DMS114 treated with DMSO at 0.1 percent for 48 hours (cell line): ENCODE results near the gene ADH4.
"Not testable (repeated sequence)": the region's sequence is repeated elsewhere in the genome, so short reads cannot be mapped to it uniquely, and the experiment has no call there.

Experiments used
- DNase-seq: peaks from one replicate; lab custom pipeline; 2025; ENCODE audit not compliant: unreplicated experiment; lab: John Stamatoyannopoulos, UW

Gene ADH4

DNA sequence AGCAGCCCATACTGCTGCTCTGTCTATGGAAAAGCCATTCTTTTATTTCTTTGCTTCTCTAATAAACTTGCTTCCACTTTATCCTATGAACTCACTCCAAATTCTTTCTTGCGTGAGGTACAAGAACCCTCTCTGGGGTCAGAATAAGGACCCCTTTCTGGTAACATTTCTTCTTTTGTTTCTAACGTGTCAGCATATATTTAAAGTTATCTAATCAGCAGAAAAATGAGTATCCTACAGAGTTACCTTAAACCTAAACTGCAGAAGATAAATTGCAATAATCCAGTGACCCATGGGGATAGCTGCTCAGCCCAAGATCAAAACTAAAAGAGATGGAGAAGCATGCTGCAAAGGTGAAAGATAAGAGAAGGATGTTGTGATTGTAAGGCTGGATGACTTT lies 59.5 kb downstream of the ADH4 start:
- DNase-seq, result no peak

DNA sequence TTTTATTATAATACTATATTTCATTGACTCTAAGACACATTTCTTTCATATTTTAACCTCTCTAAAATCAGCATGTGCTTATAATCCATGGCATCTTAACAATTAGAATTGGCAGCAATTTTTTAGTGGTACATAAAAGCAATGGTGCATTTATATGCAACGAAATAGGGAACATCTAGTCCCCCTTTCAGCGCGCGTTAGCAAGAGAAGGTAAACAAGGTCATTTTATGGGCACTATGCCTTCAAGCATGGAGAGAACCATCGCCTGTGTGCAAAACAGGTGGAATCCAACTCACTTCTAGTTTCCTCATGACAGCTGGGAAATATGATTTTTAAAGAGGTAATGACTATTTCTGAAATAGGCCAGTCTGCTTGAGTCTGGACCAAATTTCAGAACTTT lies 61.9 kb downstream of the ADH4 start:
- no peak for DNase-seq

DNA sequence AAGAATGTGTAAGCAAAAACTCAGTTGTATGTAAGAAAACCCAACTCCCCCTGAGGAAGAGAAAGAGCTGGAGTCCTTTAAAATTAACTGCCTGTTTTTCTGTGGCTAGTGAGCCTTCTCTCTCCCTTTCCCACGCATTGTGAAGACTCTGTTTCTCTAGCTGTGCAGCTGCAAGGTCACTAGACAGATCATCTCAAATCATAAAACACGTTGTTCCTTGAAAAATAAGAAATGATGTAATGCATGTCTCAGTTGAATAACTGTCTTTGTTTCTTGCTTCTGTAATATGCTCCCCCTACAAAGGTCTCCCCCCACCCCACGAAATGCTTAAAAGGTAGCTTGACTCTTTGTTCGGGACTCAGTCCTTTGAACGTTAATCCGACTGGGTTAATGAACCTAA lies 63.2 kb downstream of the ADH4 start:
- DNase-seq, result not testable (repeated sequence)

DNA sequence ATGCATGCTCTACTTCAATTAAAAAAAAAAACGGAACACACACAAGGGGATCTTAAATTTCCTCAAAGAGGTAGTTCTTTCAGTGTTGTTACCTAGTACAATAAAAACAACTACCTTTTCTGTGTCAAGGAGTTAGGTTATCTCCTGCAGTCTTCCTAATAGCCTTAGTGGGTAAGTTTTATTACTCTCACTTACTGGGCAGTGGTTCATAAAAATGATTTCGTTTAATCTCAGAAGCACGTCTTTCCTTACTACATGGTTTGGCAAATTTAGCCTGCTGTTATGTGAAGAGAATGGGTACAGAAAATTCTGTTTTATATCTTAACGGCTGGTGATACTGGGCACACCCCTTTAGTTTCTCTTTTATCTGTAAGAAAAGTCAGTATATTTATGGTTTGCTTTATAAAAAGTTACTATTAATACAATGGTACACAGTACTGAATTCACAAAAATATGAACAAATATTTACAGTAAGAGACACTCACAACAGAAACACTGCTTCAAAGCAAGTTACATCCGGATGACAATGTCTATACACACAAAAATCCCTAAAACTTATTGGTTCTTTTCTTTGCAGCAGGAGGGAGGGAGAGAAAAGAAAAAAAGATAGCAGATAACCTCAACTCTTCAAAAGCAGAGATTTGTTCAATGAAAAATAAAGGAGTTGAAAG lies 64.3 kb downstream of the ADH4 start:
- DNase-seq, result no peak

DNA sequence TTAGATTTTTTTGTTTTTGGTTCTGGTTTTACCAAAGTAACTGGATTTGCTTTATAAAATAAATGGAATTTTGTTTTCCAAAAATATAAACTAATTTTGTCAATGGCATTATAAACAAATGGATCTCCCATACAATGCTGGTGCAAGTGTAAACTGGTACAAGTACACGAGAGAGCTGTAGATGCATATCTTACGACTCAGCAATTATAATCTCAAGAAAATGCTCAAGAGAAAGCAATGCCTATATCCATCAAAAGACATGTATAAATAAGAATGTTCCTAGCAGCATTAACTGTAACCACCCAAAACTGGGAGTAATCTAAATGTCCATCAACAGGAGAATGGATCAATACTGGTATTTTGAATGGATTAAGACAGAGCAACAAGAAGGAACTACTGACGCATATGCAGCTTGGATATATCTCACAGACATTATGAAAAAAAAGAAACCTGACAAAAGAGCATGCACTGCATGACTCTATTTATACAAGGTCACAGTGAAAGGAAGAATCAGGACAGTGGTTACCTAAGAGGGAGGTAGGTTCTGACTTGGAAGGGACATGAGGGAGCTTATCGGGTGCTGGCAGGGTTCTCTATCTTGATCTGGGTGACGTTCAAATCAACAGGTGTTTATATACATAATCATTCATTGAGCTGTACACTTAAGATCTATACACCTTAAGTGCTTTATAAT lies 65.0 kb downstream of the ADH4 start:
- DNase-seq, result no peak

DNA sequence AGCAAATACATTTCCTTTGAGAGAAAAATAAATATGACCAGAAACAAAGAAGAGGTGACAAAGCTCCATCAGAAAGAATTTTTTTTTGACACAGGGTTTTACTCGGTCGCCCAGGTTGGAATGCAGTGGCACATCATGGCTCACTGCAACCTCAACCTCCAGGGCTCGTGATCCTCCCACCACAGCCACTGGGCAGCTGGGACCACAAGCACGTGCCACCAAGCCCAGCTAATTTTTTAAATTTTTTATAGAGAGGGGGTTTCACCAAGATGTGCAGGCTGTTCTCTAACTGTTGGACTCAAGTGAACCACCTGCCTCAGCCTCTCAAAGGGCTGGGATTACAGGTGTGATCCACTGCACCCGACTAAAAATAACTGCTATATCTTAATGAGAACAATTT lies 65.8 kb downstream of the ADH4 start:
- DNase-seq, result no peak

DNA sequence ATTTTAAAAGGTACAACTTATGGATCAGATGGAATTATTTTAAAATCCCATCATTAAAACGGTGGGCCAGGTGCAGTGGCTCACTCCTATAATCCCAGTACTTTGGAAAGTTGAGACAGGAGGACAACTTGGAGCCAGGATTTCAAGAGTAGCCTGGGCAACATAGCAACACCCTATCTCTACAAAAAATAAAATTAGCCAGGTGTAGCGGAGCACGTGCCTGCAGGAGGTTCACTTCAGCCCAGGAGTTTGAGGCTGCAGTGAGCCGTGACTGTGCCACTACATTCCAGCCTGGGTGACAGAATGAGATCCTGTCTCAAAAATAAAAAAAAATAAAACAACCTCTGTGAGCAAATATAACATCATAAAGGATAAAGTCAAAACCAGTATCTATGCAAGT lies 66.9 kb downstream of the ADH4 start:
- DNase-seq, result no peak

DNA sequence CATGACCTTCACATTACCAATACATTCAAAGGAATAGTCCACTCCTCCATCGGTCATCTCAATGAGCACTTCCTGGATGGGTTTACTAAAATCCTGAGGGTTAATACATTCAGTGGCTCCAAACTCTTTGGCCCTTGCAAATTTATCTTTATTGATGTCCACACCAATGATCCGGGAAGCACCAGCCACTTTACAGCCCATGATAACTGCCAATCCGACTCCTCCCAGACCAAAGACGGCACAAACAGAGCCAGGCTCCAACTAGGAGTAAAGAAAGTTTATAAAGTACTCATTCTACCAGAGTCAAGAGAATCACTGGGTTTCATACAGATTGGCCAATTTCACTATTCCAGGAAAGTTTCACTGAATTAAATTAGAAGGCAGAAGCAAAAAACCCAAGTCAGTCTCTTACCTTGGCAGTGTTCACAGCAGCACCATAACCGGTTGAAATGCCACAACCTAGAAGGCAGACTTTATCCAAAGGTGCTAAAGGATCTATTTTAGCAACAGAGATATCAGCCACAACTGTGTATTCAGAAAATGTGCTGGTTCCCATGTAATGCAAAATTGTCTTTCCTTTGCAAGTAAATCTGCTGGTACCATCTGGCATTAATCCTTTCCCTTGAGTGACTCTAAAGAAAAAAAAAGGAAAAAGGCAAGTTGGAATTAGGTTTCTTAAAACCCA lies 67.7 kb downstream of the ADH4 start:
- no peak for DNase-seq

DNA sequence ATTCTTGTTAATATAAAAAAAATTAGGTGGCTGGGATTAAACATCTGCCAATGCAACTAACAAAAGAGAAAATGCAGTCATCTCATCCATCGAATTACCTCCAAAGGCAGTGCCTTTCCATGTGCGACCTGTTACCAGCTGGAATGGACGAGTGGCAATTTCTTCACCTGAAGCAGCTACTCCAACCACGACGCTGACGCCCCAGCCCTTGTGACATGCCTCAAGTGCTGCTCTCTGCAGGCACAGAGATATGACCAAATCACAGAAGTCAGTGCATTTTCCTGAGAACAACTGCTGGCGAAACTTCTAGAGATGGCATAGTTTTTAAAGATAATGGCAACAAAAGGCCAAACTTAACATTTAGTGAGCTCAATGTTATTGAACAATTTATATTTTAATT lies 69.3 kb downstream of the ADH4 start:
- no peak for DNase-seq
